ENCODE results near the gene NDUFS2.

- TF ChIP-seq CTCF (IDR thresholded peaks at IDR 0.05): no peak
- peak in 2 of 3 donors; percentile 22 to 36 for TF ChIP-seq POLR2A (IDR thresholded peaks at IDR 0.05)
Observed at GRCh38 chr1:161196521-161197451, 5.4 kb upstream of the NDUFS2 start.
